Erythroblast (primary cell): Measurements from ENCODE around the gene CEP20.
"Not testable (repeated sequence)": the region's sequence is repeated elsewhere in the genome, so short reads cannot be mapped to it uniquely, and the experiment has no call there.

Source experiments
- DNase-seq, 2 experiments: peaks; one replicate each; lab custom pipeline; 2025; lab: John Stamatoyannopoulos, UW
- GATA1 ChIP-seq: IDR thresholded peaks from 2 replicates; pipeline ENCODE4 v1.6.1; 2011; ENCODE audit warnings: low read depth, mild to moderate bottlenecking, control low read depth, low read length, moderate library complexity
- POLR2A ChIP-seq: IDR thresholded peaks from 2 replicates; pipeline ENCODE4 v1.6.1; 2011; ENCODE audit warnings: mild to moderate bottlenecking, low read length

The CEP20 gene, protein sequence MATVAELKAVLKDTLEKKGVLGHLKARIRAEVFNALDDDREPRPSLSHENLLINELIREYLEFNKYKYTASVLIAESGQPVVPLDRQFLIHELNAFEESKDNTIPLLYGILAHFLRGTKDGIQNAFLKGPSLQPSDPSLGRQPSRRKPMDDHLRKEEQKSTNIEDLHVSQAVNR

DNA sequence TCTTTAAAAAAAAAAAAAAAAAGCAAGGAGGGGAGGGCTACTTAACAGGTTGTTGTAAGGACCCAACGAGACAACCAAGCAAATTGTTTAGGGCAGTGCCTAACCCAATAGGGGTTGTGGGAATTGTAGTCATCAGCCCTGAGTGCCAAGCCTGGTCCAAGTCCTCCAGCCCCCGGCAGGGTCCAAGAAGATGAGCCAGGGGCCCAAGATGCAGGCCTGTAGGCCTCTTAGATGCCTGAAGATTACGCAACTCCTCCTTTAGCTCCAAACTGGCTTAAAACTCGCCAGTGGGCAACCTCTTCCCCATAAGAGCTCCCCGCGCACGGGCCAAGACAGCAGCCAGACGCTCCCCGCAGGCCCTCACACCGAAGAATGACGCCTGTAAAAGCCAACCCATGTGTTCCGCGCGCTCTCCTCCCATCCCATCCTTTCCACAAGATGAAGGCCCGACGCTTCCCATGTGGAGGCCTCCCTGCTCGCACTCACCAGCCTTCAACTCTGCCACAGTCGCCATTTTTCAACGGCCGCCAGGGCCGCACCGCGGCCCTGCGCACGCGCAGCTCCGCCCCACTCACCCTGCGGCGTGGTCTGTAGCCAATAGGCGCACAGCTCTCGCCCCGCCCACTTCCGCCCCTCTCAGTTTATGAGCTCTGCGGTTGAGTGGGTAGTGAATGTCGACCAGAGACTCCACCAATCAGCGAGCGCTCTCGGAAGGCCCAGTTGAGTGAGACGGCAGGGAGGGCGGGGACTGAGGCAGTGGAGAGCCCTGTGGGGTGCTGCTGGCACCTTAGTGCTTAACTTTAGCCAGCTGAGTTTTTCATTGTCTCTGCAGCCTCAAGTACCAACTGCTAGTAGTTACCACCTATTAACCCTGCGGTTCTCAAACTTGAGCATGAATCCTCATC, at the start of gene CEP20:
Gene CEP20, minus strand, starts transcription at position 532 of the 905 bp plus-strand sequence. Its CDS starts 18 bp downstream, at position 514.
- peak; percentile 99 for DNase-seq
- TF ChIP-seq POLR2A (peak; percentile 97), GATA1 (no peak)

DNA sequence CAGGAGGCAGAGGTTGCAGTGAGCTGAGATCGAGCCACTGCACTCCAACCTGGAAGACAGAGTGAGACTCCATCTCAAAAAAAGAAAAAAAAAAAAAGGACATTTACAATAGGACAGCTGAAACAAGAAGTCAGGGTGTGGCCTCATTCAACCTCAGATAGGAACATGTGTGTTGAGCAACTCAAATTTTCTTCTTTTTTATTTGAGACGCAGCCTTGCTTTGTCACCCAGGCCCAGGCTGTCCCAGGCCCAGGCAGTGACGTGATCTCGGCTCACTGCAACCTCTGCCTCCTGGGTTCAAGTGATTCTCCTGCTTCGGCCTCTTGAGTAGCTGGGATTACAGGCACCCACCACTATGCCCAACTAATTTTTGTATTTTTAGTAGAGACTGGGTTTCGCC, 48.4 kb upstream of the CEP20 start:
- DNase-seq: not testable (repeated sequence)

GRCh38 chr16:15934991-15935390, 46.6 kb upstream of the CEP20 start:
- no peak for TF ChIP-seq POLR2A
- no peak for TF ChIP-seq GATA1
- no peak for DNase-seq

DNA sequence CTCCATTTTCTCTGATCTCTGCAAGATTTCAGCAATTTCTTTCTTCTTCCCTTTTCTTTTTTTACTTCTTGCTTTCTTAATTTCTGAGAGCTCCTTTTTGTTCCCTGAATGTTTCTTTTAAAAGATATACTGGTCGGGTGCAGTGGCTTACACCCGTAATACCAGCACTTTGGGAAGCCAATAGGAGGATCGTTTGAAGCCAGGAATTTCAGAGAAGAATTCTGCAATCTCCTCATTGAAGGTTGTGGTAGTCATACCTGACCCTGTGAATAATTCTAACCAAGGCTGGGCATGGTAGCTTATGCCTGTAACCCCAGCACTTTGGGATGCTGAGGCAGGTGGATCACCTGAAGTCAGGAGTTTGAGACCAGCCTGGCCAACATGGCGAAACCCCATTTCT, 45.4 kb upstream of the CEP20 start:
- no peak for DNase-seq
- no peak for TF ChIP-seq GATA1
- TF ChIP-seq POLR2A: no peak

GRCh38 chr16:15932939-15933338, 44.5 kb upstream of the CEP20 start:
- no peak for DNase-seq
- TF ChIP-seq POLR2A: no peak
- no peak for TF ChIP-seq GATA1

GRCh38 chr16:15928261-15929104, 40.1 kb upstream of the CEP20 start:
- DNase-seq: peak in 1 of 2 experiments; percentile 15
- no peak for TF ChIP-seq POLR2A
- TF ChIP-seq GATA1: no peak

- no peak for DNase-seq
- TF ChIP-seq POLR2A (no peak), GATA1 (no peak)
Observed at GRCh38 chr16:15925631-15926030, 37.2 kb upstream of the CEP20 start.

DNA sequence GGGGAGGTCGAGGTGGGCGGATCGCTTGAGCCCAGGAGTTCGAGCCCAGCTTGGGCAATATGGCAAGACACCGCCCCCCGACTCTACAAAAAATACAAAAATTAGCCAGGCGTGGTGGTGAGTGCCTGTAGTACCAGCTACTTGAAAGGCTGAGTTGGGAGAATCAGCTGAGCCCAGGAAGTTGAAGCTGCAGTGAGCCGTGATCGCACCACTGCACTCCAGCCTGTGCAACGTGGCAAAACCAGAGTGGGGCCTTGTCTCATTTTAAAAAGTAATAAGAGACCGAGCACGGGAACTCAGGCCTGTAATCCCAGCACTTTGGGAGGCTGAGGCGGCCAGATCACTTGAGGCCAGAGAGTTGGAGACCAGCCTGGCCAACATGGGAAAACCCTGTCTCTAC, 36.6 kb upstream of the CEP20 start:
- TF ChIP-seq POLR2A (no peak), GATA1 (no peak)
- no peak for DNase-seq

- TF ChIP-seq POLR2A: no peak
- TF ChIP-seq GATA1: no peak
- no peak for DNase-seq
Observed at GRCh38 chr16:15919331-15919730, 30.9 kb upstream of the CEP20 start.

DNA sequence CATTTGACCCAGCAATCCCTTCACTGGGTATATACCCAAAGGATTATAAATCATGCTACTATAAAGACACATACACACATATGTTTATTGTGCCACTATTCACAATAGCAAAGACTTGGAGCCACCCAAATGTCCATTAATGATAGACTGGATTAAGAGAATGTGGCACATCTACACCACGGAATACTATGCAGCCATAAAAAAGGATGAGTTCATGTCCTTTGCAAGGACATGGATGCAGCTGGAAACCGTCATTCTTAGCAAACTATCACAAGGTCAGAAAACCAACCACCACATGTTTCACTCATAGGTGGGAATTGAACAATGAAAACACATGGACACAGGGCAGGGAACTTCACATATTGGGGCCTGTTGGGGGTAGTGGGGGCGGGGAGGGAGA, 29.9 kb upstream of the CEP20 start:
- DNase-seq: not testable (repeated sequence)

GRCh38 chr16:15916323-15916722, 27.9 kb upstream of the CEP20 start:
- no peak for DNase-seq
- TF ChIP-seq POLR2A (no peak), GATA1 (no peak)

DNA sequence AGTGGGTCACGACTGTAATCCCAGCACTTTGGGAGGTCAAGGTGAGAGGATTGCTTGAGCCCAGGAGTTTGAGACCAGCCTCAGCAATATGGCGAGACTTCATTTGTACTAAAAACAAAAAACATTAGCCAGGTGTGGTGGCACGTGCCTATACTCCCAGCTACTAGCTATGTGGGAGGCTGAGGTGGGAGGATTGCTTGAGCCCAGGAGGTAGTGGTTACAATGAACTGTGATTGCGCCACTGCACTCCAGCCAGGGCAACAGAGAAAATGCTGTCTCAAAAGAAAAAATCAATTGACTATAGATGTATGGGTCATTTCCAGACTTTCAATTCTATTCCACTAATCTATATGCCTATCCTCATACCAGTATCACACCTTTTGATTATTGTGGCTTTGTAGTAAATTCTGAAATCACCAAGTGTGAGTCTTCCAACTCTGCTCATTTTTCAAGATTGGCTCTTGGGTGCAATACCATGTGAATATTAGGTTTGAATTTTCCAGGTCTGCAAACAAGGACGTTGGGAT, 27.2 kb upstream of the CEP20 start:
- TF ChIP-seq GATA1 (no peak), POLR2A (no peak)
- no peak for DNase-seq

DNA sequence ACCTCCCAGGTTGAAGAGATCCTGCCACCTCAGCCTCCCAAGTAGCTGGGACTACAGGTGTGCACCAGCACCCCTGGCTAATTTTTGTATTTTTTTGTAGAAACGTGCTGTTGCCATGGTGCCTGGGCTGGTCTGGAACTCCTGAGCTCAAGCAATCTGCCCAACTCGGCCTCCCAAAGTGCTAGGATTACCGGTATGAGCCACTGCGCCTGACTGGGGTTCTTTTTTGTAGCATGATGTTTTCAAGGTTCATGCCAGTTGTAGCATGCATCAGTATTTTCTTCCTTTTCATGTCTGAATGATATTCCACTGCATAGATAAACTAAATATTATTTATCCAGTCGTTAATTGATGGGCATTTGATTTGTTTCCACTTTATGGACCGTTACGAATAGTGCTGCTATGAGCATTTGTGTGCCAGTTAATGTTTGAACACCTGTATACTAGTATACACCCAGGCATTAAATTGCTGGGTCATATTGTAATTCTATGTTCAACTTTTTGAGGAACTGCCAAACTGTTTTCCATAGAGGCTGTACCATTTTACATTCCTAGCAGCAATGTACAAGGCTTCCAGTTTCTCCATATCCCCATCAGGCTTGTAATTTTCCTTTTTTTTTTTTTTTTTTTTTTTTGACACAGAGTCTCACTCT, 24.8 kb upstream of the CEP20 start:
- DNase-seq: no peak
- no peak for TF ChIP-seq GATA1
- no peak for TF ChIP-seq POLR2A
